Activated CD4-positive, CD25-positive, alpha-beta regulatory T cell treated with anti-CD3 and anti-CD28 coated beads, Interleukin-2, amount 50 U/mL, for 16 hours (primary cell): Measurements from ENCODE around the gene NUPR1.
"Not testable (repeated sequence)": the region's sequence is repeated elsewhere in the genome, so short reads cannot be mapped to it uniquely, and the experiment has no call there.

Source experiments
- DNase-seq: peaks from one replicate; pipeline ENCODE4 v3.0.0-alpha.2; 2020; ENCODE audit warnings: low read depth, low spot score

NUPR1 gene

GRCh38 chr16:28498666-28499381 lies 40.0 kb downstream of the NUPR1 start:
- no peak for DNase-seq

DNA sequence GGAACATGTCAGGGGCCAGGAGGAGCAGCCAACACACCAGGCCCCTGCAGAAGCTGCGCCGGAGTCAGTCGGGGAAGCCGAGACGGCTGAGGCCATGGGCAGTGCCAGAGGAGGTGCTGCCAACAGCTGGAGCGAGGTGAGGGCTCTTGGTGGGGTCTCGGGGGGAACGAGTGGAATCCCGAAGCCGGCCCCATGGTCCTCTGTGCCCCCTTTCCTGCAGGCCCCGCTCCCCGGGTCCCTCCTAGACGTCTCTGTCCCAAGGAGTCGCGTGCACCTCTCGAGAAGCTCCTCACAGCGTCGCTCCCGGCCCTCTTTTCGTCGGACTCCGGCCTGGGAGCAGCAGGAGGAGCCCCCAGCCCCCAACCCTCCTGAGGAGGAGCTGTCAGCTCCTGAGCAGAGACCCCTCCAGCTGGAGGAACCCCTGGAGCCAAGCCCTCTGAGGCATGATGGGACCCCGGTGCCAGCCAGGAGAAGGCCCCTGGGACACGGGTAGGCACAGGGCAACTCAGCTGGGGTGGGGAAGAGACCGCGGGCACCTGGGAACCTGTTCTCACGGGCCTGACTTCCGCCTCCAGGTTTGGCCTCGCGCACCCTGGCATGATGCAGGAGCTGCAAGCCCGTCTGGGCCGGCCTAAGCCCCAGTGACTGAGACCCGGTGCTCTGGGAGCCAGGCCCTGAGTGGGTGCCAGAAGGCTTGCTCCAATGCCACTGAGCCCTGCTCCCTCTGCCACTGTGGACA lies 40.7 kb downstream of the NUPR1 start:
- DNase-seq = no peak

- no peak for DNase-seq
Measured at GRCh38 chr16:28497386-28497785, 41.4 kb downstream of the NUPR1 start.

- DNase-seq = no peak
Measured at GRCh38 chr16:28496844-28497243, 41.9 kb downstream of the NUPR1 start.

GRCh38 chr16:28495795-28496749 lies 42.7 kb downstream of the NUPR1 start:
- DNase-seq = no peak

- no peak for DNase-seq
Measured at GRCh38 chr16:28495098-28495793, 43.5 kb downstream of the NUPR1 start.

GRCh38 chr16:28494121-28494851 lies 44.5 kb downstream of the NUPR1 start, which contains the start of gene APOBR:
Gene APOBR, plus strand, starts transcription at chr16:28494643. Its CDS starts 39 bp downstream, at chr16:28494682.
- DNase-seq = peak; percentile 72

DNA sequence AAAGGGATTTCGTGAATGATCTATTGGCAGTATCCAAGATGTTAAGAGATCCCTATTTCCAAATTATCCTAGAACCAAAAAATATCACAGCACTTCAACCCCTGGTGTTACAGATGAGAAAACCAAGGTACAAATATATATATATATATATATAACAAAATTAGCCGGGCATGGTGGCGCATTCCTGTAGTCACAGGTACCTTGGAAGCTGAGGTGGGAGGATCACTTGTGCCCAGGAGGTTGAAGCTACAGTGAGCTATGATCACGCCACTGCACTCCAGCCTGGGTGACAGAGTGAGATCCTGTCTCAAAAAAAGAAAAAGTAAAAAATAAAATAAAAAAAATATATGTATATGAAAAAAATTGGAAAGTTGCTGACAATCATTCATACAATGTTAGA lies 46.3 kb downstream of the NUPR1 start:
- DNase-seq = no peak

DNA sequence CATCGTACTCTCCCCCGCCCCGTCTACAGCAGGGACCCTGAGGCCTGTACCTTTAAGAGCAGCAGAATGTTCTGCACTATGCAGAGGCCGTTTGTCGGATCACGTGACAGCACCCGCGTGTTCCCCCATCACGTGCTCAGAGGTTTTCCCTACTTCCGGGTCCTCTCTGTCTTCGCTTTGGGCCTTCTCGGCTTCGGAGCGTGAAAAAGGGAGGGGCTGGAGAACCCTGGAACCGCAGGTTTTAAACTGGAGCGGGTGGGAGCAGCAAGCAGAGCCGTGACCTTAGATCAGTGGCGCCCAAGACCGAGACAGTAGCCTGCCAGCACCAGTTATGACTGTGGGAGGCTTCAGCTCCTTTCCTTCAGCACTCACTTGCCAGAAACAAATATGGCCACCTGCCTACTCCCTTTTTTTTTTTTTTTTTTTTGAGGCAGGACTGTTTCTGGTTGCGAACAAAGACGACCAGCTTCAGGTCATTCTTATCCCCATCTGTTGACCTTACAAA lies 46.8 kb downstream of the NUPR1 start, which contains the start of gene CLN3:
Gene CLN3, minus strand, starts transcription at position 105 of the 505 bp plus-strand sequence. CDS start 315 bp downstream, outside the sequence.
- DNase-seq = peak; percentile 76

GRCh38 chr16:28491230-28491969 lies 47.4 kb downstream of the NUPR1 start:
- DNase-seq = no peak

GRCh38 chr16:28486266-28486665 lies 52.5 kb downstream of the NUPR1 start:
- DNase-seq = no peak

DNA sequence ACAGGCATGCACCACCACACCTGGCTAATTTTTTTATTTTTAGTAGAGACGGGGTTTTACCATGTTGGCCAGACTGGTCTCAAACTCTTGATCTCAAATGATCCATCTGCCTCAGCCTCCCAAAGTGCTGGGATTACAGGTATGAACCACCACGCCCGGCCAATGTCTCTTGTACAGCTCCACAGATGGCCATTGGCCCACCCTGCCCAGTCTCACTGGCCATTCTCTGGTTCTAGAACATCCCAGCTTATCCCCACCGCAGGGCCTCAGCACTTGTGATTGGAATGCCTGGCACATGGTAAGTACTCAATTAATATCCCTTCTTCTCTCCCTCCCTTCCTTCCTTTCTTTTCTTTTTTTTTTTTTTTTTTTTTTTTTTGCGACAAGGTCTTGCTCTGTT lies 55.4 kb downstream of the NUPR1 start:
- not testable (repeated sequence) for DNase-seq
